ENCODE measurements around the gene ZNHIT1. TPM values are rescaled to one million over a fixed set of nuclear protein-coding genes. Genes with fewer than 3 reads are reported as not detected.

Gene ZNHIT1
- total RNA-seq (2022; extraction: Qiagen RNA extraction), result 67.6 to 90.3 TPM (median 82.7 TPM) in 5 replicates

DNA sequence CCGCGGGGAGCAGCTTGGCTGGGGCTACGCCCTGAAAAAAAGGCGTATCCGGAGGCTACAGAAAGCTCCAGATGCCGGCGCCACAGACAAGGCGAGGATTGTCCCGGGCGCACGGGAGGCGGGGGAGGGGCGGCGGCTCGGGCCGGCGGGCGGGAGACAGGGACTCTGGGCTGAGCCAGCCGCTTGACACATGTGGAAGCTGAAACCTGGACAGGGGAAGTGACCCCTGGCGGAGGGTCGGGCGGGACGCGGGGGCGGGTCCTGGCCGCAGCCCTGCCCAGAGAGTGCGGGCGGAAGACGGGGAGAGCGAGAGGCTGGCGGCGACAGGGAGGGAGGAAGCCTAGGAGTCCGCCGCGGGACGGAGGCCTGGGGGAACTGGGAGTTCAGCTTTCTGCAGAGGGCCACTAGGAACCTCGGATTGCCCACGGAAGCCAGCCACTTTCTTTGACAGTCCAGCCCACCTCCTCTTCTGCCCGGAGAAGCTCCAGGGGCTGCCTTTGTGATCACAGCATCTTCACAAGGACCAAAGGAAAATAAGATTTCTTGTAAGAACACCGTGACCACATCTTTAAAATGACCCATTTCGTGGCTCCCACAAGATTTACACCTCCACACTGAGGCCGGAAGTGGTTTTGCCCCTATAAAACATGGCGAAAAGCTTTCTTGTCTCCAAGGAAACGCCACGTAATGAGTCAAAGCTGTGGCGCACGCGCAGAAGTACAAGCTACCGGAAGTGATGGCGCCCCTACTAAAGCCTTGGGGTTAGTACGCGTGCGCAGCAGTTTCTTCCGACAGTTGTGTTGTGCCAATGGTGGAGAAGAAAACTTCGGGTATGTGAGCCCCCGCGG lies at the start of gene ZNHIT1, which contains the start of gene PLOD3:
ZNHIT1 (plus strand) TSS at position 778 of the 848 bp plus-strand sequence; CDS start at position 809, 31 bp downstream.
PLOD3 (minus strand) TSS at position 194 of the 848 bp plus-strand sequence. CDS start 307 bp downstream, outside the sequence.

DNA sequence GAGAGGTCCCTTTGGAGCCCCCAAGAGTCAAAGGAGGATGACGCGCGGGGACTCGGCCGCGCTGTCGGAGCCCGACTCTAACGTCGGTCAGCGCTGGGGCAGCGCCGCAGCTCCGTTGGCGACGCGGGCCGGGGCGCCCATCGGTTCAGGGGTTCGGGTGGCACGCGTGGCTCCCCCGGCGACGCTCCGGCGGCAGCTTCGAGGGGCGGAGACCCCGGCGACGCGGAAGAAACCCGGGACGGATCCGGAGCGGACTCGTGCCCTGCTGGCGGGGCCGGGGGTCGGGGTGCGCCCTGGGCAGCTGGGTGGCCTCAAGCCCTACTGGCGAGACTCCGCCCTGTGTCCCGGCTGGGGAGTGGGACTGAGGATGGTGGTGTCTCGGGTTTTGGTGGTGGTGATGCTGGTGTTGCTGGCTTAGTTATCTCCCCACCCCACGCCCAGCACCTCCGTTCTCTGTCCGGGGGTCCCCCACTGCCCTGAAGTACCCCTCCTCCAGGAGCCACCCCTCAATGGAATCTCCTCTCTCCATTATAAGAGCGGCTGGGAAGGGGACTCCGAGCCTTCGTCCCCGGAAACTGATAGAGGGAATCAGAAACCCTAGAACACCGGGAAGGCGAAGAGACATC lies 37.7 kb upstream of the ZNHIT1 start, which contains the start of gene NAT16:
NAT16 (minus strand) TSS at position 164 of the 626 bp plus-strand sequence. CDS start 5,486 bp downstream, outside the sequence.

DNA sequence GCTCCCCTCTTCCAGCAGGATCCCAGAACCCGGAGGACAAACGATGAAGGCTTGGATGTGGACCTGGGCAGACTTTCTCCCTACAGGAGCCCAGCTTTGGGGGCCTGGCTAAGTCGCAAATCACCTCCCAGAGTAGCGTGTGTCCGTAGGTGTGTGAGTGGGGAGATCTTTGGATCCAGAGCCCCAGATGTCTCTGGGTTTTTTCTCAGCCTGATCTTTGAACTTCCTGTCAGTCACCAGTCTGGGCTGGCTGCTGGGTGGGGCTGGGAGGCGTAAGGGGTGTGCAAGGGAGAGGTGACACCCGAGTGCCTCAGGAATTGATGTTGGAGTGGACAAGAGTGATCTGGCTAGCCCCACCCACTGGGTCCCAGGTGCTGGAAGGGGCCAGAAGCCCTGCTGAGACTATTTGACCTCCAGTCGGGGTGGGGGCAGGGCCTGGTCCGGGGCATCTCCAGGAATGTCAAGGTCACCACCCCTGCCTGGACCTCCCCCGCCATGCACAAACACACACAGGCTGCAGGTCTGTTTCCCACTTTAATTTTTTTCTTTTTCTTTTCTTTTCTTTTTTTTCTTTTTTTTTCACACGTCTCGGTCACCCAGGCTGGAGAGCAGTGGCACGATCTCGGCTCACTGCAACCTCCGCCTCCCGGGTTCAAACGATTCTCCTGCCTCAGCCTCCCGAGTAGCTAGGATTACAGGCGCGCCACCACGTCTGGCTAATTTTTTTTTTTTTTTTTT lies 16.9 kb upstream of the ZNHIT1 start, which contains the start of gene MOGAT3:
MOGAT3 (minus strand) TSS at position 175 of the 738 bp plus-strand sequence. CDS start 182 bp downstream, outside the sequence.

DNA sequence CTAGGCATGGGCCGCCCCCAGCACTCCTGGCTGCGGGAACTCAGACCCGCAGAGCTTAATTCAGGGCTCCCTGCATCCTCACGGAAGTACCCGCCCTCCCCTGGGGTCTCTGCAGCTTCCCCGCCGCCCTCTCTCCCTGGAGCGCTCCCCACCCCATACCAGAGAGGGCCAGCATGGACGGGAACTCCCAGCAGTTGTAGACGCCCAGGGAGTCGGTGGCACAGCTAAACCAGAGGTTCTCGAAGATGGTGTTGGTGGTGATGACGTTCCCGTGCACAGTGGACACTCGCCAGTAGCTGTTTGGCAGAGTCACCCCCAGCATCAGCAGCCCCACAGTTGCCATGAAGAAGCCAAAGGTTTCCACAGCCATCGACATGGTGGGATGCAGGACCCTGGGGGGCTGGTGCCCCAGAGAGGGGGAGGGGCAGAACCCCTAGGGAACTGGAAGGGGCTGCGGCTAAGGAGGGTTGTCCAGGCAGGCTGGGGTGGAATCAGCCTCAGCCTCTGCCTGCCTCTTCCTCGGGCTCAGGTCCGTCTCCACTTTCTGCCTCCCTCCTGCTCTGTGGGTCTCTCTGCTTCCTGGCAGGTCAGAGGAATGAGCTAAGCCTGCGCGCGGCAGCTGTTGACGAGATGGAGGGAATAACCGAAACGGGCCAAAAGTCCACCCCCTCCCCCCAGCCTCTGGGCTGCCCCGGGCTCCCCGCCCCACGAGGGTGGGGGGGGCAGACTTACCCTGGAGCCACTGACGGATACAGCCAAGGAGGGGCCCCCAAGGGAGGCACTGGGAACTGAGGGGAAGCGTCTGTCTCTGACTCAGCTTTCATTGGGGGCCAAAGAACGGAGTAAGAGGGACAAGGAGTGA lies 19.5 kb downstream of the ZNHIT1 start, which contains the start of gene CLDN15:
CLDN15 (minus strand) TSS at position 597 of the 862 bp plus-strand sequence; CDS start at position 376, 221 bp downstream.

DNA sequence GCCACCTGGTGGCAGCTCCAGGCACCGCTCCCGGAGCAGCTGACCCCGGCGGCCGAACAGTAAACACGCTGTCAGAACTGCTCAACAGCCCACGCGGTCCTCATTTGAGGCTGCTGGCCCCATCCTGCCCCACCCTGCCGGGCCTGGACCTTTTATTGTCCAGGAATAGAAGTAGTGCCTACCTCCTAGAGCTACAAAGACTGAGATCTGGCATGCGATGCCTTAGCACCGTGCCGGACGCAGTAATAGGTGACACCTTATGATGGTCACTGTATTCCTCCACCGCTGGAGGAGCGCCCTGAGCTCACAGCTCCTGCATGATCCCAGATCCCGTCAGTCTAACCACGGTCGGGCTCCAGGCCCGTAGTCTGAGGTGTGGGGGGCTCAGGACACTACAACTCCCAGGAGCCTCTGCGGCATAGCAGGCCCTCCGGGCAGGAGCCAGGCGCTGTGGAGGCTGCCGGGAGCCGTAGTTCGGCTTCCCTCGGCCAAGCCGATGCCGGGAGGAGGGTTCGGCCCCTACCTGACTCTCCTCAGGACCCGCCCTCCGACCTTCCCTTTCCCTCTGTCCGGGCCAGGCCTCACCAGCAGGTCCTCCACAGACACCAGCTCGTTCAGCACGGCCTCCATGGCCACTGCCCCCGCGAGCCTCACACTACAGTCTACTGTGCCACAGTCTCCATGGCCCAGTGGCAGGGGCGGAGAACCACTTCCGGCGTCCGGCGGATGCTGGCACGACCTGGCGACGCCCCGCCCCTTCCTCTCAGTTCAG lies 26.6 kb downstream of the ZNHIT1 start, which contains the start of gene FIS1:
FIS1 (minus strand) TSS at position 707 of the 772 bp plus-strand sequence; CDS start at position 630, 77 bp downstream.

Other genes with a start within 250 kb of the ZNHIT1 start
- gene MUC12, start 248.6 kb upstream of the ZNHIT1 start, total RNA-seq (2022; extraction: Qiagen RNA extraction), result 13.7 to 18.6 TPM (median 16.4 TPM) in 5 replicates
- 0.02 to 0.14 TPM (median 0.03 TPM) in 5 replicates for gene MUC17, start 198.1 kb upstream of the ZNHIT1 start, total RNA-seq (2022; extraction: Qiagen RNA extraction)
- gene TRIM56, start 132.7 kb upstream of the ZNHIT1 start, total RNA-seq (2022; extraction: Qiagen RNA extraction), result 9.8 to 19.3 TPM (median 17.2 TPM) in 5 replicates
- 1,539 to 2,200 TPM (median 1,878 TPM) in 5 replicates for gene SERPINE1, start 91.1 kb upstream of the ZNHIT1 start, total RNA-seq (2022; extraction: Qiagen RNA extraction)
- gene AP1S1, start 63.7 kb upstream of the ZNHIT1 start, total RNA-seq (2022; extraction: Qiagen RNA extraction), result 124 to 149 TPM (median 129 TPM) in 5 replicates
- 9.7 to 28.7 TPM (median 20.3 TPM) in 5 replicates for gene VGF, start 52.6 kb upstream of the ZNHIT1 start, total RNA-seq (2022; extraction: Qiagen RNA extraction)
- gene NAT16, start 37.9 kb upstream of the ZNHIT1 start, total RNA-seq (2022; extraction: Qiagen RNA extraction), result 0.09 to 0.21 TPM (median 0.12 TPM) in 5 replicates
- 0.20 TPM in 1 of 5 replicates, not detected in the others for gene MOGAT3, start 17.1 kb upstream of the ZNHIT1 start, total RNA-seq (2022; extraction: Qiagen RNA extraction)
- gene PLOD3, start 584 bp upstream of the ZNHIT1 start, total RNA-seq (2022; extraction: Qiagen RNA extraction), result 66.2 to 92.5 TPM (median 87.1 TPM) in 5 replicates
- 6.1 to 12.2 TPM (median 10.6 TPM) in 5 replicates for gene CLDN15, start 19.6 kb downstream of the ZNHIT1 start, total RNA-seq (2022; extraction: Qiagen RNA extraction)
- gene FIS1, start 26.9 kb downstream of the ZNHIT1 start, total RNA-seq (2022; extraction: Qiagen RNA extraction), result 129 to 139 TPM (median 132 TPM) in 5 replicates
- 46.7 to 51.6 TPM (median 51.0 TPM) in 5 replicates for gene IFT22, start 103.6 kb downstream of the ZNHIT1 start, total RNA-seq (2022; extraction: Qiagen RNA extraction)
- 0.42 to 0.72 TPM (median 0.64 TPM) in 5 replicates for gene COL26A1, start 144.7 kb downstream of the ZNHIT1 start, total RNA-seq (2022; extraction: Qiagen RNA extraction)

Data from A549 treated with dexamethasone at 1 μM for 4 hours (cell line).